GM12878 (cell line): ENCODE results near the gene INSC. TPM values are rescaled to one million over a fixed set of nuclear protein-coding genes. Genes with fewer than 3 reads are reported as not detected.

Source experiments
- ATAC-seq: fragments of 200-7000 bp; cut with Tn5 transposase; 3 replicates; pipeline ENCODE4 v1.9.1; 2020; ENCODE audit warnings: mild to moderate bottlenecking, moderate library complexity
- BruUV-seq: library from RNA; stranded (reverse); fragments of 400-500 nt; replicated peaks from 2 replicates; lab custom pipeline; 2021; lab: Mats Ljungman, UMichigan
- CTCF ChIA-PET: fragments of 300-600 bp; sonication (Branson Sonifier 250); formaldehyde crosslinking; extraction: SDS; loops from one replicate; lab custom pipeline; 2021; ENCODE audit warnings: inconsistent platforms; lab: Yijun Ruan, JAX
- POLR2A ChIA-PET: fragments of 350-600 bp; formaldehyde crosslinking; extraction: SDS; loops from one replicate; lab custom pipeline; 2021; ENCODE audit warnings: inconsistent platforms; lab: Charles Lee
- RAD21 ChIA-PET: fragments of 300-600 bp; sonication (Branson Sonifier 250); formaldehyde crosslinking; loops from one replicate; lab custom pipeline; 2023; ENCODE audit warnings: antibody characterized with exemption; ENCODE audit not compliant: unreplicated experiment; lab: Charles Lee
- SMC1A ChIA-PET: fragments of 300-600 bp; sonication (Branson Sonifier 250); formaldehyde crosslinking; loops from one replicate; lab custom pipeline; 2023; ENCODE audit not compliant: unreplicated experiment, uncharacterized antibody; lab: Charles Lee
- DNase-seq: peaks from one replicate; pipeline ENCODE4 v3.0.0-alpha.2; 2011; ENCODE audit warnings: low read depth, low spot score
- FAIRE-seq: peaks from 3 replicates; lab custom pipeline; 2011; peaks lifted over from hg19 to GRCh38; lab: Jason Lieb, UNC
- H2AFZ ChIP-seq: 2 replicates; pipeline ENCODE4 v1.6.0; 2011; ENCODE audit warnings: low read depth, low read length, control low read depth; ENCODE audit not compliant: control insufficient read depth
- H3K27ac ChIP-seq: 2 replicates; pipeline ENCODE4 v1.5.1; 2011; ENCODE audit warnings: control low read depth; ENCODE audit not compliant: control insufficient read depth, insufficient read depth
- H3K27me3 ChIP-seq, 2 experiments: replicated peaks in 1 of 2; 2 replicates each; pipeline versions ENCODE4 v1.6.0 to v1.6.1; 2011; ENCODE audit warnings: low read length in 1 of 2; ENCODE audit not compliant: control insufficient read depth in 2 of 2, insufficient read depth in 2 of 2
- H3K36me3 ChIP-seq, 2 experiments: 2 replicates each; pipeline ENCODE4 v1.5.1; 2011; ENCODE audit warnings: low read length in 1 of 2; ENCODE audit not compliant: control insufficient read depth in 2 of 2, insufficient read depth in 2 of 2
- H3K4me1 ChIP-seq: 2 replicates; pipeline ENCODE4 v1.6.1; 2011; ENCODE audit warnings: mild to moderate bottlenecking, low read length, moderate library complexity, mixed read lengths; ENCODE audit not compliant: control insufficient read depth, insufficient read depth
- H3K4me2 ChIP-seq: 2 replicates; pipeline ENCODE4 v1.6.0; 2011; ENCODE audit warnings: control low read depth; ENCODE audit not compliant: control insufficient read depth, insufficient read depth
- H3K4me3 ChIP-seq: fragments of 200-600 bp; sonication (generic); 2 replicates; pipeline ENCODE4 v1.5.1; 2016
- H3K79me2 ChIP-seq: 2 replicates; pipeline ENCODE4 v1.6.0; 2011; ENCODE audit warnings: low read length; ENCODE audit not compliant: control insufficient read depth, insufficient read depth
- H3K9ac ChIP-seq: 2 replicates; pipeline ENCODE4 v1.8.0; 2011; ENCODE audit warnings: low read length, control low read depth, mixed read lengths; ENCODE audit not compliant: control insufficient read depth, insufficient read depth
- H3K9me3 ChIP-seq: replicated peaks from 3 replicates; pipeline ENCODE4 v1.5.1; 2011; ENCODE audit warnings: mild to moderate bottlenecking, low read length; ENCODE audit not compliant: control insufficient read depth, insufficient read depth
- H4K20me1 ChIP-seq: 2 replicates; pipeline ENCODE4 v1.6.0; 2011; ENCODE audit not compliant: control insufficient read depth, insufficient read depth
- HCFC1 ChIP-seq: fragments of 150-350 bp; IDR thresholded peaks from 2 replicates; pipeline ENCODE4 v1.6.1; 2014; ENCODE audit warnings: low read length
- LARP7 ChIP-seq: fragments of 450-650 bp; IDR thresholded peaks from 2 replicates; pipeline ENCODE4 v1.6.1; 2017; ENCODE audit warnings: mild to moderate bottlenecking
- MYC ChIP-seq: IDR thresholded peaks from 2 replicates; pipeline ENCODE4 v1.6.1; 2011; ENCODE audit warnings: mild to moderate bottlenecking, low read length, moderate library complexity, inconsistent platforms; ENCODE audit not compliant: insufficient read depth, insufficient replicate concordance, insufficient read length, severe bottlenecking
- POLR2AphosphoS2 ChIP-seq: IDR thresholded peaks from 2 replicates; pipeline ENCODE4 v1.6.1; 2011; ENCODE audit warnings: low read depth, mild to moderate bottlenecking, low read length, improper control_type of control experiment, moderate library complexity
- RB1 ChIP-seq: fragments of 450-650 bp; formaldehyde crosslinking; IDR thresholded peaks from 2 replicates; pipeline ENCODE4 v1.6.1; 2017; ENCODE audit warnings: mild to moderate bottlenecking, borderline replicate concordance
- RCOR1 ChIP-seq: conservative IDR thresholded peaks from 2 replicates; pipeline ENCODE4 v1.6.1; 2012; ENCODE audit warnings: low read depth, low read length, improper control_type of control experiment
- SP1 ChIP-seq: IDR thresholded peaks from one replicate; pipeline ENCODE4 v1.6.1; 2011; ENCODE audit warnings: low read depth, low read length
- WGBS: methylation state at CpG from one replicate; pipeline ENCODE4 v1.1.6; 2016; ENCODE audit warnings: low lambda C conversion rate; ENCODE audit not compliant: insufficient replicate concordance, insufficient coverage; ENCODE audit errors: missing lambda C conversion rate; 5-methylcytosine and 5-hydroxymethylcytosine counted together
- in situ Hi-C: fragments of 300-500 bp; cut with MboI; formaldehyde crosslinking; loops from 9 replicates; pipeline ENCODE4 v1.14.3; 2018; ENCODE audit warnings: mixed read lengths
- intact Hi-C: fragments of 100-400 bp; cut with micrococcal nuclease; formaldehyde crosslinking; loops from one replicate; pipeline ENCODE4 v1.14.2; 2022; ENCODE audit not compliant: unreplicated experiment
- polyA plus RNA-seq, 11 experiments: library from polyadenylated mRNA; depleted of rRNA in 4 of 11; unstranded in 6 of 11; stranded (reverse) in 5 of 11; fragments of >200 nt; fragmentation: Nextera tagmentation in 4 of 11; fragmentation: Illumina TruSeq in 1 of 11; extraction: Ambion mirVana in 4 of 11; extraction: Trizol in 1 of 11; gene quantifications; 1 replicate in 1 of 11; 2 replicates in 10 of 11; pipeline versions ENCODE4 v1.2.1 to v1.2.3, GENCODE V29; 2011 to 2016; ENCODE audit warnings: inconsistent platforms in 2 of 11, missing spikeins in 2 of 11, low read depth in 1 of 11
- total RNA-seq, 4 experiments: library from RNA; depleted of rRNA in 3 of 4; stranded (reverse); fragments of >200 nt in 3 of 4; fragmentation: Illumina TruSeq in 1 of 4; extraction: Trizol in 1 of 4; gene quantifications; 2 replicates each; pipeline versions ENCODE4 v1.2.1 to v1.2.3, GENCODE V29; 2013 to 2021
- TF ChIP-seq, protein P1 (sequence below): fragments of 450-650 bp; IDR thresholded peaks from 2 replicates; pipeline ENCODE4 v1.6.1; 2018; ENCODE audit warnings: borderline replicate concordance, mild to moderate bottlenecking; ENCODE audit not compliant: partially characterized antibody
- TF ChIP-seq, protein P2 (sequence below): fragments of 450-650 bp; formaldehyde crosslinking; IDR thresholded peaks from 2 replicates; pipeline ENCODE4 v1.4.0; 2020; ENCODE audit warnings: mild to moderate bottlenecking, moderate library complexity
- TF ChIP-seq, protein P3 (sequence below): fragments of 450-650 bp; IDR thresholded peaks from 2 replicates; pipeline ENCODE4 v1.6.1; 2017; ENCODE audit warnings: mild to moderate bottlenecking
- TF ChIP-seq, protein P4 (sequence below): fragments of 450-650 bp; IDR thresholded peaks from 2 replicates; pipeline ENCODE4 v1.6.1; 2017; ENCODE audit warnings: mild to moderate bottlenecking, moderate library complexity

INSC gene
- total and polyA plus RNA-seq, 10 of the 15 experiments (the other 5 are each of a cell fraction or from before 2014, with no cell fraction given), result 0.13 to 0.33 TPM; not detected in 8

DNA sequence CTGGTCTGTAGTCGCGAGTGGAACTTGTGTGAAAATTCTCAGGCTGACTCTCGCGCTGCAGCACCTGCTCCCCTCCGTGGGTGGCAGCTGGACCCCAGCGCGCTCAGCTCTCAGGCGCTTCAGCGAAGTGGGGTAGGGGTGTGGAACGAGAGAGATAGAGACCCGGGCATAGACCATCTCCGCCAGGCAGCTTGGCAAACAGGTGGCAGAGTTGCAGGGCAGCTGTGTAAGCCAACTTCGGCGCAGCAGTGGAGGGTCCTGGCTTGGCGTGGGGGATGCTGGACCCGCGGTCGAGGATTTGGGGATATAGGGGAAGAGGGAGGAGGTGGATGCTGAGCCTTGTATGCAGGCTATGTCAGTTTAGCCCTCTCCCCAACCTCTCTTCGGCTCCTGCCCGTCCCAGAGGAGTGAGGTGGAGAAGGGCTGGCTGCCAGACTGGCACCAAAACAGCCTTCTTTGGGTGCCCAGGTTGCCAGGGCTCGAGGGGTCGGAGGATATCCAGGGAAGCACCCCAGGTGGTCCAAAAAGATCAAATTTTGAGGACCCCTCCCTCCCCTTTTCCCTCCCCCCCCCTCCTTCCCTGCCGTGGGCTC, 42.1 kb upstream of the INSC start:
- no peaks in the 10 kb centered on the region for H3K36me3 ChIP-seq
- H3K27me3 ChIP-seq, result 0 out of 4 replicates have a peak, but pooled peaks cover 0 to 2% of the 10 kb centered on the region in 2 experiments
- ChIA-PET RAD21 (no interaction called here), POLR2A (no interaction called here), CTCF (no interaction called here), SMC1A (interaction anchor here (0.5 kb wide), 1 partner anchor 139 kb away, joined by 3 read pairs; no protein-coding TSS in a partner anchor)
- H3K27ac ChIP-seq, result no peak overlapping the region
- 68% methylated on average over 19 of the region's 23 CpGs for WGBS
- BruUV-seq, result no TSS peak
- no peak for DNase-seq
- H3K4me3 ChIP-seq, result no peak overlapping the region
- no peak for ATAC-seq
- H3K79me2 ChIP-seq, result no peaks in the 10 kb centered on the region
- no peak for FAIRE-seq
- no peaks in the 10 kb centered on the region; the same call in 2 of the 3 replicates for H3K9me3 ChIP-seq
- no peak overlapping the region for H3K9ac ChIP-seq
- H4K20me1 ChIP-seq, result no peaks in the 10 kb centered on the region
- H3K4me2 ChIP-seq, result no peak overlapping the region
- in situ Hi-C loops, result loop anchor here (5.0 kb wide), 1 partner anchor 165 kb away; no protein-coding TSS in a partner anchor
- H3K4me1 ChIP-seq, result no peaks in the 10 kb centered on the region
- intact Hi-C loops, result loop anchor here (10.0 kb wide), 1 partner anchor 538 kb away; no protein-coding TSS in a partner anchor
- H2AFZ ChIP-seq, result no peak overlapping the region
- TF ChIP-seq RB1 (no peak), LARP7 (no peak), POLR2AphosphoS2 (no peak), MYC (no peak), SP1 (no peak), RCOR1 (no peak), HCFC1 (no peak)
- TF ChIP-seq, protein P1, sequence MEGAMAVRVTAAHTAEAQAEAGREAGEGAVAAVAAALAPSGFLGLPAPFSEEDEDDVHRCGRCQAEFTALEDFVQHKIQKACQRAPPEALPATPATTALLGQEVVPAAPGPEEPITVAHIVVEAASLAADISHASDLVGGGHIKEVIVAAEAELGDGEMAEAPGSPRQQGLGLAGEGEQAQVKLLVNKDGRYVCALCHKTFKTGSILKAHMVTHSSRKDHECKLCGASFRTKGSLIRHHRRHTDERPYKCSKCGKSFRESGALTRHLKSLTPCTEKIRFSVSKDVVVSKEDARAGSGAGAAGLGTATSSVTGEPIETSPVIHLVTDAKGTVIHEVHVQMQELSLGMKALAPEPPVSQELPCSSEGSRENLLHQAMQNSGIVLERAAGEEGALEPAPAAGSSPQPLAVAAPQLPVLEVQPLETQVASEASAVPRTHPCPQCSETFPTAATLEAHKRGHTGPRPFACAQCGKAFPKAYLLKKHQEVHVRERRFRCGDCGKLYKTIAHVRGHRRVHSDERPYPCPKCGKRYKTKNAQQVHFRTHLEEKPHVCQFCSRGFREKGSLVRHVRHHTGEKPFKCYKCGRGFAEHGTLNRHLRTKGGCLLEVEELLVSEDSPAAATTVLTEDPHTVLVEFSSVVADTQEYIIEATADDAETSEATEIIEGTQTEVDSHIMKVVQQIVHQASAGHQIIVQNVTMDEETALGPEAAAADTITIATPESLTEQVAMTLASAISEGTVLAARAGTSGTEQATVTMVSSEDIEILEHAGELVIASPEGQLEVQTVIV, result no peak
- TF ChIP-seq, protein P2, sequence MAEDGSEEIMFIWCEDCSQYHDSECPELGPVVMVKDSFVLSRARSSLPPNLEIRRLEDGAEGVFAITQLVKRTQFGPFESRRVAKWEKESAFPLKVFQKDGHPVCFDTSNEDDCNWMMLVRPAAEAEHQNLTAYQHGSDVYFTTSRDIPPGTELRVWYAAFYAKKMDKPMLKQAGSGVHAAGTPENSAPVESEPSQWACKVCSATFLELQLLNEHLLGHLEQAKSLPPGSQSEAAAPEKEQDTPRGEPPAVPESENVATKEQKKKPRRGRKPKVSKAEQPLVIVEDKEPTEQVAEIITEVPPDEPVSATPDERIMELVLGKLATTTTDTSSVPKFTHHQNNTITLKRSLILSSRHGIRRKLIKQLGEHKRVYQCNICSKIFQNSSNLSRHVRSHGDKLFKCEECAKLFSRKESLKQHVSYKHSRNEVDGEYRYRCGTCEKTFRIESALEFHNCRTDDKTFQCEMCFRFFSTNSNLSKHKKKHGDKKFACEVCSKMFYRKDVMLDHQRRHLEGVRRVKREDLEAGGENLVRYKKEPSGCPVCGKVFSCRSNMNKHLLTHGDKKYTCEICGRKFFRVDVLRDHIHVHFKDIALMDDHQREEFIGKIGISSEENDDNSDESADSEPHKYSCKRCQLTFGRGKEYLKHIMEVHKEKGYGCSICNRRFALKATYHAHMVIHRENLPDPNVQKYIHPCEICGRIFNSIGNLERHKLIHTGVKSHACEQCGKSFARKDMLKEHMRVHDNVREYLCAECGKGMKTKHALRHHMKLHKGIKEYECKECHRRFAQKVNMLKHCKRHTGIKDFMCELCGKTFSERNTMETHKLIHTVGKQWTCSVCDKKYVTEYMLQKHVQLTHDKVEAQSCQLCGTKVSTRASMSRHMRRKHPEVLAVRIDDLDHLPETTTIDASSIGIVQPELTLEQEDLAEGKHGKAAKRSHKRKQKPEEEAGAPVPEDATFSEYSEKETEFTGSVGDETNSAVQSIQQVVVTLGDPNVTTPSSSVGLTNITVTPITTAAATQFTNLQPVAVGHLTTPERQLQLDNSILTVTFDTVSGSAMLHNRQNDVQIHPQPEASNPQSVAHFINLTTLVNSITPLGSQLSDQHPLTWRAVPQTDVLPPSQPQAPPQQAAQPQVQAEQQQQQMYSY (CRISPR knock-in tag), result no peak
- TF ChIP-seq, protein P3, sequence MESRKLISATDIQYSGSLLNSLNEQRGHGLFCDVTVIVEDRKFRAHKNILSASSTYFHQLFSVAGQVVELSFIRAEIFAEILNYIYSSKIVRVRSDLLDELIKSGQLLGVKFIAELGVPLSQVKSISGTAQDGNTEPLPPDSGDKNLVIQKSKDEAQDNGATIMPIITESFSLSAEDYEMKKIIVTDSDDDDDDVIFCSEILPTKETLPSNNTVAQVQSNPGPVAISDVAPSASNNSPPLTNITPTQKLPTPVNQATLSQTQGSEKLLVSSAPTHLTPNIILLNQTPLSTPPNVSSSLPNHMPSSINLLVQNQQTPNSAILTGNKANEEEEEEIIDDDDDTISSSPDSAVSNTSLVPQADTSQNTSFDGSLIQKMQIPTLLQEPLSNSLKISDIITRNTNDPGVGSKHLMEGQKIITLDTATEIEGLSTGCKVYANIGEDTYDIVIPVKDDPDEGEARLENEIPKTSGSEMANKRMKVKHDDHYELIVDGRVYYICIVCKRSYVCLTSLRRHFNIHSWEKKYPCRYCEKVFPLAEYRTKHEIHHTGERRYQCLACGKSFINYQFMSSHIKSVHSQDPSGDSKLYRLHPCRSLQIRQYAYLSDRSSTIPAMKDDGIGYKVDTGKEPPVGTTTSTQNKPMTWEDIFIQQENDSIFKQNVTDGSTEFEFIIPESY, result no peak
- TF ChIP-seq, protein P4, sequence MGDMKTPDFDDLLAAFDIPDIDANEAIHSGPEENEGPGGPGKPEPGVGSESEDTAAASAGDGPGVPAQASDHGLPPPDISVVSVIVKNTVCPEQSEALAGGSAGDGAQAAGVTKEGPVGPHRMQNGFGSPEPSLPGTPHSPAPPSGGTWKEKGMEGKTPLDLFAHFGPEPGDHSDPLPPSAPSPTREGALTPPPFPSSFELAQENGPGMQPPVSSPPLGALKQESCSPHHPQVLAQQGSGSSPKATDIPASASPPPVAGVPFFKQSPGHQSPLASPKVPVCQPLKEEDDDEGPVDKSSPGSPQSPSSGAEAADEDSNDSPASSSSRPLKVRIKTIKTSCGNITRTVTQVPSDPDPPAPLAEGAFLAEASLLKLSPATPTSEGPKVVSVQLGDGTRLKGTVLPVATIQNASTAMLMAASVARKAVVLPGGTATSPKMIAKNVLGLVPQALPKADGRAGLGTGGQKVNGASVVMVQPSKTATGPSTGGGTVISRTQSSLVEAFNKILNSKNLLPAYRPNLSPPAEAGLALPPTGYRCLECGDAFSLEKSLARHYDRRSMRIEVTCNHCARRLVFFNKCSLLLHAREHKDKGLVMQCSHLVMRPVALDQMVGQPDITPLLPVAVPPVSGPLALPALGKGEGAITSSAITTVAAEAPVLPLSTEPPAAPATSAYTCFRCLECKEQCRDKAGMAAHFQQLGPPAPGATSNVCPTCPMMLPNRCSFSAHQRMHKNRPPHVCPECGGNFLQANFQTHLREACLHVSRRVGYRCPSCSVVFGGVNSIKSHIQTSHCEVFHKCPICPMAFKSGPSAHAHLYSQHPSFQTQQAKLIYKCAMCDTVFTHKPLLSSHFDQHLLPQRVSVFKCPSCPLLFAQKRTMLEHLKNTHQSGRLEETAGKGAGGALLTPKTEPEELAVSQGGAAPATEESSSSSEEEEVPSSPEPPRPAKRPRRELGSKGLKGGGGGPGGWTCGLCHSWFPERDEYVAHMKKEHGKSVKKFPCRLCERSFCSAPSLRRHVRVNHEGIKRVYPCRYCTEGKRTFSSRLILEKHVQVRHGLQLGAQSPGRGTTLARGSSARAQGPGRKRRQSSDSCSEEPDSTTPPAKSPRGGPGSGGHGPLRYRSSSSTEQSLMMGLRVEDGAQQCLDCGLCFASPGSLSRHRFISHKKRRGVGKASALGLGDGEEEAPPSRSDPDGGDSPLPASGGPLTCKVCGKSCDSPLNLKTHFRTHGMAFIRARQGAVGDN, result no peak
